ENCODE results near the gene OLFML2B. TPM values are rescaled to one million over a fixed set of nuclear protein-coding genes. Genes with fewer than 3 reads are reported as not detected.

The OLFML2B gene
- total and polyA plus RNA-seq, 2 of the 13 experiments (the other 11 are each of a cell fraction or from before 2014, with no cell fraction given), result not detected

DNA sequence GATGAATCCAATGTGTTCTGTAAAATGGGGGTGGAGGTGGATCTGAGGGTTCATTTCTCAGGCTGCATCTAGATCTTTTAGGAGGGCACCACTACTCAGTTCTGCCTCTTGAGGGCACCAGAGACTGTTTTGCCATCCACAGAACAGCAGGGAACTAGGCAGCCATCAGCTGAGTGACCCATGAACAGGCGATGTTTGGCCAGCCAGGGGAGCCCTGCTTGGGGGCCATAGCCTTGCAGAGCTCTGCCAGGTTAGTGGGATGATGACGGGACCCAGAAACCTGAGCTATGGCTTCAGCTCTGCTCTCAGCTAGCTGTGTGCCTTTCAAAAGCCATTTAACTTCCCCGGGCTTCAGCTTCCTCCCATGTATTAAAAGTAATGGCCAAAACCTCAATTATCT, 32.4 kb upstream of the OLFML2B start (continued):
- TF ChIP-seq, protein P1, sequence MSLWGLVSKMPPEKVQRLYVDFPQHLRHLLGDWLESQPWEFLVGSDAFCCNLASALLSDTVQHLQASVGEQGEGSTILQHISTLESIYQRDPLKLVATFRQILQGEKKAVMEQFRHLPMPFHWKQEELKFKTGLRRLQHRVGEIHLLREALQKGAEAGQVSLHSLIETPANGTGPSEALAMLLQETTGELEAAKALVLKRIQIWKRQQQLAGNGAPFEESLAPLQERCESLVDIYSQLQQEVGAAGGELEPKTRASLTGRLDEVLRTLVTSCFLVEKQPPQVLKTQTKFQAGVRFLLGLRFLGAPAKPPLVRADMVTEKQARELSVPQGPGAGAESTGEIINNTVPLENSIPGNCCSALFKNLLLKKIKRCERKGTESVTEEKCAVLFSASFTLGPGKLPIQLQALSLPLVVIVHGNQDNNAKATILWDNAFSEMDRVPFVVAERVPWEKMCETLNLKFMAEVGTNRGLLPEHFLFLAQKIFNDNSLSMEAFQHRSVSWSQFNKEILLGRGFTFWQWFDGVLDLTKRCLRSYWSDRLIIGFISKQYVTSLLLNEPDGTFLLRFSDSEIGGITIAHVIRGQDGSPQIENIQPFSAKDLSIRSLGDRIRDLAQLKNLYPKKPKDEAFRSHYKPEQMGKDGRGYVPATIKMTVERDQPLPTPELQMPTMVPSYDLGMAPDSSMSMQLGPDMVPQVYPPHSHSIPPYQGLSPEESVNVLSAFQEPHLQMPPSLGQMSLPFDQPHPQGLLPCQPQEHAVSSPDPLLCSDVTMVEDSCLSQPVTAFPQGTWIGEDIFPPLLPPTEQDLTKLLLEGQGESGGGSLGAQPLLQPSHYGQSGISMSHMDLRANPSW (CRISPR knock-in tag; IDR thresholded peaks at IDR 0.05; ENCODE audit: borderline replicate concordance), result peak; percentile 46; the same call in 1 of the 2 replicates
- no peak for TF ChIP-seq U2AF2 (IDR thresholded peaks at IDR 0.05; ENCODE audit: low read depth, low read length)
- TF ChIP-seq, protein P2, sequence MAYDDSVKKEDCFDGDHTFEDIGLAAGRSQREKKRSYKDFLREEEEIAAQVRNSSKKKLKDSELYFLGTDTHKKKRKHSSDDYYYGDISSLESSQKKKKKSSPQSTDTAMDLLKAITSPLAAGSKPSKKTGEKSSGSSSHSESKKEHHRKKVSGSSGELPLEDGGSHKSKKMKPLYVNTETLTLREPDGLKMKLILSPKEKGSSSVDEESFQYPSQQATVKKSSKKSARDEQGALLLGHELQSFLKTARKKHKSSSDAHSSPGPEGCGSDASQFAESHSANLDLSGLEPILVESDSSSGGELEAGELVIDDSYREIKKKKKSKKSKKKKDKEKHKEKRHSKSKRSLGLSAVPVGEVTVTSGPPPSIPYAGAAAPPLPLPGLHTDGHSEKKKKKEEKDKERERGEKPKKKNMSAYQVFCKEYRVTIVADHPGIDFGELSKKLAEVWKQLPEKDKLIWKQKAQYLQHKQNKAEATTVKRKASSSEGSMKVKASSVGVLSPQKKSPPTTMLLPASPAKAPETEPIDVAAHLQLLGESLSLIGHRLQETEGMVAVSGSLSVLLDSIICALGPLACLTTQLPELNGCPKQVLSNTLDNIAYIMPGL (CRISPR knock-in tag; IDR thresholded peaks at IDR 0.05; ENCODE audit: borderline replicate concordance in 1 of 2, low read depth in 1 of 2), result peak in 1 of 2 experiments; percentile 57; a peak in 1 of 4 replicates
- TF ChIP-seq, protein P3, sequence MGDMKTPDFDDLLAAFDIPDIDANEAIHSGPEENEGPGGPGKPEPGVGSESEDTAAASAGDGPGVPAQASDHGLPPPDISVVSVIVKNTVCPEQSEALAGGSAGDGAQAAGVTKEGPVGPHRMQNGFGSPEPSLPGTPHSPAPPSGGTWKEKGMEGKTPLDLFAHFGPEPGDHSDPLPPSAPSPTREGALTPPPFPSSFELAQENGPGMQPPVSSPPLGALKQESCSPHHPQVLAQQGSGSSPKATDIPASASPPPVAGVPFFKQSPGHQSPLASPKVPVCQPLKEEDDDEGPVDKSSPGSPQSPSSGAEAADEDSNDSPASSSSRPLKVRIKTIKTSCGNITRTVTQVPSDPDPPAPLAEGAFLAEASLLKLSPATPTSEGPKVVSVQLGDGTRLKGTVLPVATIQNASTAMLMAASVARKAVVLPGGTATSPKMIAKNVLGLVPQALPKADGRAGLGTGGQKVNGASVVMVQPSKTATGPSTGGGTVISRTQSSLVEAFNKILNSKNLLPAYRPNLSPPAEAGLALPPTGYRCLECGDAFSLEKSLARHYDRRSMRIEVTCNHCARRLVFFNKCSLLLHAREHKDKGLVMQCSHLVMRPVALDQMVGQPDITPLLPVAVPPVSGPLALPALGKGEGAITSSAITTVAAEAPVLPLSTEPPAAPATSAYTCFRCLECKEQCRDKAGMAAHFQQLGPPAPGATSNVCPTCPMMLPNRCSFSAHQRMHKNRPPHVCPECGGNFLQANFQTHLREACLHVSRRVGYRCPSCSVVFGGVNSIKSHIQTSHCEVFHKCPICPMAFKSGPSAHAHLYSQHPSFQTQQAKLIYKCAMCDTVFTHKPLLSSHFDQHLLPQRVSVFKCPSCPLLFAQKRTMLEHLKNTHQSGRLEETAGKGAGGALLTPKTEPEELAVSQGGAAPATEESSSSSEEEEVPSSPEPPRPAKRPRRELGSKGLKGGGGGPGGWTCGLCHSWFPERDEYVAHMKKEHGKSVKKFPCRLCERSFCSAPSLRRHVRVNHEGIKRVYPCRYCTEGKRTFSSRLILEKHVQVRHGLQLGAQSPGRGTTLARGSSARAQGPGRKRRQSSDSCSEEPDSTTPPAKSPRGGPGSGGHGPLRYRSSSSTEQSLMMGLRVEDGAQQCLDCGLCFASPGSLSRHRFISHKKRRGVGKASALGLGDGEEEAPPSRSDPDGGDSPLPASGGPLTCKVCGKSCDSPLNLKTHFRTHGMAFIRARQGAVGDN (CRISPR knock-in tag; IDR thresholded peaks at IDR 0.05), result peak; percentile 37
- TF ChIP-seq, protein P4, sequence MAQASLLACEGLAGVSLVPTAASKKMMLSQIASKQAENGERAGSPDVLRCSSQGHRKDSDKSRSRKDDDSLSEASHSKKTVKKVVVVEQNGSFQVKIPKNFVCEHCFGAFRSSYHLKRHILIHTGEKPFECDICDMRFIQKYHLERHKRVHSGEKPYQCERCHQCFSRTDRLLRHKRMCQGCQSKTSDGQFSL (CRISPR knock-in tag; IDR thresholded peaks at IDR 0.05), result no peak
- TF ChIP-seq LCORL (IDR thresholded peaks at IDR 0.05), result no peak
- TF ChIP-seq LCORL (CRISPR knock-in tag; IDR thresholded peaks at IDR 0.05), result 0 out of 2 replicates have a peak, but pooled peaks have one; percentile 20
- 0 out of 2 replicates have a peak, but pooled peaks have one; percentile 47 for TF ChIP-seq CC2D1A (CRISPR knock-in tag; IDR thresholded peaks at IDR 0.05)
- TF ChIP-seq, protein P5, sequence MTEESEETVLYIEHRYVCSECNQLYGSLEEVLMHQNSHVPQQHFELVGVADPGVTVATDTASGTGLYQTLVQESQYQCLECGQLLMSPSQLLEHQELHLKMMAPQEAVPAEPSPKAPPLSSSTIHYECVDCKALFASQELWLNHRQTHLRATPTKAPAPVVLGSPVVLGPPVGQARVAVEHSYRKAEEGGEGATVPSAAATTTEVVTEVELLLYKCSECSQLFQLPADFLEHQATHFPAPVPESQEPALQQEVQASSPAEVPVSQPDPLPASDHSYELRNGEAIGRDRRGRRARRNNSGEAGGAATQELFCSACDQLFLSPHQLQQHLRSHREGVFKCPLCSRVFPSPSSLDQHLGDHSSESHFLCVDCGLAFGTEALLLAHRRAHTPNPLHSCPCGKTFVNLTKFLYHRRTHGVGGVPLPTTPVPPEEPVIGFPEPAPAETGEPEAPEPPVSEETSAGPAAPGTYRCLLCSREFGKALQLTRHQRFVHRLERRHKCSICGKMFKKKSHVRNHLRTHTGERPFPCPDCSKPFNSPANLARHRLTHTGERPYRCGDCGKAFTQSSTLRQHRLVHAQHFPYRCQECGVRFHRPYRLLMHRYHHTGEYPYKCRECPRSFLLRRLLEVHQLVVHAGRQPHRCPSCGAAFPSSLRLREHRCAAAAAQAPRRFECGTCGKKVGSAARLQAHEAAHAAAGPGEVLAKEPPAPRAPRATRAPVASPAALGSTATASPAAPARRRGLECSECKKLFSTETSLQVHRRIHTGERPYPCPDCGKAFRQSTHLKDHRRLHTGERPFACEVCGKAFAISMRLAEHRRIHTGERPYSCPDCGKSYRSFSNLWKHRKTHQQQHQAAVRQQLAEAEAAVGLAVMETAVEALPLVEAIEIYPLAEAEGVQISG (CRISPR knock-in tag; IDR thresholded peaks at IDR 0.05), result 0 out of 2 replicates have a peak, but pooled peaks have one; percentile 32
- TF ChIP-seq ZNF331 (CRISPR knock-in tag; IDR thresholded peaks at IDR 0.05), result peak; percentile 65; the same call in 1 of the 2 replicates
- peak; percentile 47 for TF ChIP-seq FOSL2 (CRISPR knock-in tag; IDR thresholded peaks at IDR 0.05)
- TF ChIP-seq RBFOX2 (IDR thresholded peaks at IDR 0.05; ENCODE audit: low read depth, low read length), result no peak
- no peak for TF ChIP-seq ZNF446 (CRISPR knock-in tag; IDR thresholded peaks at IDR 0.05)
- TF ChIP-seq ARNT (IDR thresholded peaks at IDR 0.05), result no peak
- no peak for TF ChIP-seq RAD51 (IDR thresholded peaks at IDR 0.05; ENCODE audit: borderline replicate concordance)
- TF ChIP-seq, protein P6, sequence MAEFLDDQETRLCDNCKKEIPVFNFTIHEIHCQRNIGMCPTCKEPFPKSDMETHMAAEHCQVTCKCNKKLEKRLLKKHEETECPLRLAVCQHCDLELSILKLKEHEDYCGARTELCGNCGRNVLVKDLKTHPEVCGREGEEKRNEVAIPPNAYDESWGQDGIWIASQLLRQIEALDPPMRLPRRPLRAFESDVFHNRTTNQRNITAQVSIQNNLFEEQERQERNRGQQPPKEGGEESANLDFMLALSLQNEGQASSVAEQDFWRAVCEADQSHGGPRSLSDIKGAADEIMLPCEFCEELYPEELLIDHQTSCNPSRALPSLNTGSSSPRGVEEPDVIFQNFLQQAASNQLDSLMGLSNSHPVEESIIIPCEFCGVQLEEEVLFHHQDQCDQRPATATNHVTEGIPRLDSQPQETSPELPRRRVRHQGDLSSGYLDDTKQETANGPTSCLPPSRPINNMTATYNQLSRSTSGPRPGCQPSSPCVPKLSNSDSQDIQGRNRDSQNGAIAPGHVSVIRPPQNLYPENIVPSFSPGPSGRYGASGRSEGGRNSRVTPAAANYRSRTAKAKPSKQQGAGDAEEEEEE (CRISPR knock-in tag; IDR thresholded peaks at IDR 0.05; ENCODE audit: borderline replicate concordance), result no peak
